ENCODE results near the gene LYZL2. TPM values are rescaled to one million over a fixed set of nuclear protein-coding genes. Genes with fewer than 3 reads are reported as not detected.
"Not testable (repeated sequence)": the region's sequence is repeated elsewhere in the genome, so short reads cannot be mapped to it uniquely, and the experiment has no call there.

LYZL2 gene
- not detected in 2 replicates for total RNA-seq

GRCh38 chr10:30629653-30630052 is at the start of gene LYZL2:
TSS of gene LYZL2 (minus strand) at chr10:30629753. CDS start at chr10:30626915, 2,838 bp downstream.
- DNase-seq (ENCODE audit: low read depth, low spot score): no peak

DNA sequence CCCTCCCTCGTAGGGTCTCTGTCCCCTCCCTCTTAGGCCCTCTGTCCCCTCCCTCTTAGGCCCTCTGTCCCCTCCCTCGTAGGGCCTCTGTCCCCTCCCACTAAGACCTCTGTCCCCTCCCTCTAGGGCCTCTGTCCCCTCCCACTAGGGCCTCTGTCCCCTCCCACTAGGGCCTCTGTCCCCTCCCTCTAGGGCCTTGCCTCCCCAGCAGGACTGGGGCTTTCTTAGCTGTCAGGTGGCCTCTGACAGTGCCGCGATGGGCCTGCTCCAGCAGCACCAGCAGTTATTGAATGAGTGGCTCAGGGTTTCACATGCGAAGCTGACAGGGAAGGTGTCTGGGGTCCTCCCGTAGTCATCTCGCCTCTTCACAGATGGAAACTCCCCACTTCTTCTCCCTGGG is 48.1 kb upstream of the LYZL2 start:
- DNase-seq (ENCODE audit: low read depth, low spot score): not testable (repeated sequence)

DNA sequence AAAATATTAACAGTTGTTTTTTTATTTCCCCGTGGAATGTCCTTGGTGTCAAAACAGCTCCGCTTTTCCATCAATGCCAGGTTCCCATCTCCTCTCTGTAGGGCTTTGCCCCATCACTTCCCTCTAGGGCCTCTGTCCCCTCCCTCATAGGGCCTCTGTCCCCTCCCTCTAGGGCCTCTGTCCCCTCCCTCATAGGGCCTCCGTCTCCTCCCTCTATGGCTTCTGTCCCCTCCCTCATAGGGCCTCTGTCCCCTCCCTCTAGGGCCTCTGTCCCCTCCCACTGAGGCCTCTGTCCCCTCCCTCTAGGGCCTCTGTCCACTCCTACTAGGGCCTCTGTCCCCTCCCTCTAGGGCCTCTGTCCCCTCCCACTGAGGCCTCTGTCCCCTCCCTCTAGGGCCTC is 47.6 kb upstream of the LYZL2 start:
- DNase-seq (ENCODE audit: low read depth, low spot score): not testable (repeated sequence)

- no peak for DNase-seq (ENCODE audit: low read depth, low spot score)
Measured at GRCh38 chr10:30675791-30676718, 46.5 kb upstream of the LYZL2 start.

DNA sequence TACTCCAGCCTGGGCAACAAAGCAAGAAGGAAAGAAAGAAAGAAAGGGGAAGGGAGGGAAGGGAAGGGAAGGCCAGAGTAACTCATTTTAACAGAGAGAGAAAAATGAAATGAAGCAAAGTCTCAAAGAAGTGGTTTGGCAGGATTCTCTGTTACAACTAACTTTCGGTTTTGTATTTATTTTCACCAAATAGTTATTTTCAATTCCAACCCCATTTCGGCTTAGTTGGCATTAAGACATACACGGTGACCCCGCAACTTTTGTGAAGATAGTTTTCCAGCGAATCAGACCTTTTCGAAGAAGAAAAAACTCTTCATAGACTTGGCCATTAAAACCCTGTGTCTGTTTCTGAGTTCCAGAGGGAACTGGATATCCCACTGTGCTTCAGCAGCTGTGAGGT is 45.2 kb upstream of the LYZL2 start:
- no peak for DNase-seq (ENCODE audit: low read depth, low spot score)

GRCh38 chr10:30673262-30673661 is 43.7 kb upstream of the LYZL2 start:
- not testable (repeated sequence) for DNase-seq (ENCODE audit: low read depth, low spot score)

DNA sequence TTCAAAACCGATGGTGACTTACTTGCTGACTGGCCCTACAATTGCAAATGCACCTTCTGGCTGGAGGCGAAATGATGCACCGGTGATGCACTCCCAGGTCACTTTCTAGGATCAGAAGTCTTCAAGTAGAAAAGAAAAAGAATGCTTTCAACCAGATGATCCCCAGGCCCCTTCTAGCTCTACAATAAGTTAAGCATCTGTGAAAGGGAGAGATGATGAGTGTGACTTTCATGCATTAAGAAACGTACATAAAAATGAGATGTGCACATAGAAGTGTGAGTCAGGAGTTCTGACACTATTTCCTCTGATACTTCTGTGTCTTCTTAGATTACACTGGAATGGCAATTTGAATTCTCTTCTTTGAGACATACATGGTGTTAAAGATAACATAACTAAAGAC is 42.8 kb upstream of the LYZL2 start:
- not testable (repeated sequence) for DNase-seq (ENCODE audit: low read depth, low spot score)

DNA sequence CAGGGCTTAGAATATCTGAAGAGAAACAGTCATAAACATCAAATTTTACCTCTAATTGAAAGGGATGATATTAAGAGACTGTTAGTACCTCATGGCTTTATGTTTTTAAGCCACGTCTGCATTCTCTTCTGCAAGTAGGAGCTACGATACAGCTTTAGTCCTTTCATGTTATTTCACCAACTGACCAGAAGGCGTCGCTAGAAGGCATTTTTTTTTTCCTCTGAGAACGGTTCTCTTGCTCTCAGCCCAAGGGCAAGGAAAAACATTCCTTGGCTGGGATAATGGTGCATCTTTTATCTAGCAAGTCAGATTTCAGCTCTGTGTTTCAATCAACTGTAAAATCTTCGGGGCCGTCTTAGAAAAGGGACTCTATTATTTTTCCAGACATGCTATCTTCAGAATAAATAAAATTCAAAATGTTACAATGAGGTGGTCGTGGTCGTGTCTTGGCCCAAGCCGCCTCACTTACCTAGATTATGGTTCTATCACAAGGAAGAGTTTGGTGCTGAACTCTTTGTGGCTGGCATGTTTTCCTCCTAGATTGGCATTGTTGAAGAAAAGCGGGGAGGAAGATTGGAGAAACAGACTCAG is 41.6 kb upstream of the LYZL2 start:
- DNase-seq (ENCODE audit: low read depth, low spot score): peak; percentile 48

- not testable (repeated sequence) for DNase-seq (ENCODE audit: low read depth, low spot score)
Measured at GRCh38 chr10:30667982-30668381, 38.4 kb upstream of the LYZL2 start.

GRCh38 chr10:30663403-30663802 is 33.9 kb upstream of the LYZL2 start:
- DNase-seq (ENCODE audit: low read depth, low spot score): not testable (repeated sequence)

DNA sequence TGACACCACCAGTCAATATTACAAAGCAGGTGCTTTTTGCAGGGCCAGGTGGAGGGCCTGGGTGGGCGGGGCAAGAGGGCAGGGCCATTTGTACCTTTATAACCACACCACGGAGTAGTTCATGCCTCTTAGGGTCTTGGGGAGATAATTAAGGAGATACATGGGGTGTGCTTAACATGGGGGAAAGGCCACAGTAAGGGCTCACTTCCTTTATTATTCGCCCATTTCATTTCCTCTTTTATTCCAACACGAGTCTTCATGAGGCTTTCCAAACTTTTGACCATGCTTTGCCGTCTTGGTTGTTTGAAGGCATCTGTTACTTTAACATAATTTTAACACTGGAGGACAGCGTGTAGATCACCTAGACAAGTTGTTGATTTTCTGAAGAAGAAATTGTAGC is 33.3 kb upstream of the LYZL2 start:
- DNase-seq (ENCODE audit: low read depth, low spot score): no peak

- not testable (repeated sequence) for DNase-seq (ENCODE audit: low read depth, low spot score)
Measured at GRCh38 chr10:30660314-30660713, 30.8 kb upstream of the LYZL2 start.

DNA sequence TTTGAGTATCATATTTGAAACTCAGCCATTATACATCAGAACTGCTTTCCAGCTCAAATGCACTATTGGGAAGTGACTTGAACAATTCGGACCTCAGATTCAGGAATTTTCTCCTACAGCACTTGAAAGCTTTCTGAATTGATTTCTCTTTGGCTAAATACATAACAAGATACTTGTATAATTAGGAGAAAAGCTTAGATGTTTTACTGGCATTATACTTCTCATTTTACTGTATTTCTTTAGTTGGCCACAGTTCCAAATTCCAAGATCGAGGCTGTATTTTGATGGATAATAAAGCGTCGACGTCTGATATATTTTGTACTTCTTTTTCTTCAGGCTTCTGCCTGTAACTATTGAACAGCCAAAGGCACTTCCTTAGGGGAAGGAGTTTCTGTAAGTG is 26.7 kb upstream of the LYZL2 start:
- no peak for DNase-seq (ENCODE audit: low read depth, low spot score)

DNA sequence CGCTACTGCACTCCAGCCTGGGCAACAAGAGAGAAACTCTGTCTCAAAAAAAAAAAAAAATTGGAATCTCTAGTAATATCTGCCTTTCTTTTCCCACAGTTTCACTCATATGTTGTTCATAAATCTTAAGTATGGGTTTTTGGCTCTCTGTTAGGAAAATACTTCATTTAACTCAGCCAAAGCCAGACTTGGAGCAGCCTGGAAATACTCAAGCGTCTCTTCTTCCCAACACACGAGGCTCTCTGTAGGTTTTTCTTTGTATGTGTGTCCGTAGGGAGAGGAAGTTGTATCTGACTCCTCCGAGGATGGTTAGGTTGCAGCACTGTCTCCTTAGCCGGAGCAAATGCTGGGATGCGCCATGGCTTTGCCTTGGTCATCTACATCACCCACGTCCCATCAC is 25.4 kb upstream of the LYZL2 start:
- not testable (repeated sequence) for DNase-seq (ENCODE audit: low read depth, low spot score)

DNA sequence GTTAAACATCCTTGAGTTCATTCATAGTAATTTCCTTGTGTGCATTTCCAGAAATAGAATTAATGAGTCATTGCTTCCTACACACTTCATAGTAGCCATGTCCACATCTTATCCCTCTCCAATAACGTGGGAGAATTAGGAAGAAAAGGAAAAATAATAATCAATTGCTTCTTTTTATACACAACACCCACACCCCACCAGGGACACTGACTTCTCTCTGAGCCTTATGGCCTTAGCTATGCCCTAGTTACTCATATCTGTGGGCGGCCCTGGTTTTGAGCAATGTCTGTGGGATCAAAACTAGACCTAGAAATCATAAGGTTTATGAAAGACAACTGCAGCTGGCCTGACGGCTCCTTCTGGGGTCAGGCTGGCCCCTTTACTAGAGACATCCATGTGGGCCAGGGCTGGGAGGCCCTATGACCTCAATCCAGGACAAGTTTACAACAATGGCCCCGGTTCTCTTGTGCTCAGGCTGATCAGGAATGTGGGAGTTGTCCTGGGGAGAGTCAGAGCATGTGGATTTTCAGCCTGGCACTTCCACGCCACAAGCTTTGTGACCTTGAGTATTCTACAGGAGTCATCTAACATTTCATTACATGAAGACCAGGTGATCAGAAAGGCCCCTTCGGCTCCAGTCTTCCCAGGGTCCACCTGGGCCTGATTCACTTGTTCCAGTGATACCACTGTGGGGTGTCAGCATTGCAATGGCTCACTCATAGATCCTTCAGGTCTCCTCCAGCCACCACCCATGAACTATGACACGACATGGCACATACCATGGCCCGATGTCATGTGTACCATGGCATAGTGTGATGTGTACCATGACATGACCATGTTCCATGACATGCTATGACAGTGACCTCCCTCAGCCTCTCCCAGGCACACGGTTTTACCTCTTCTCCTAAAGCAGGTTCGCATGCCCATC is 22.2 kb upstream of the LYZL2 start:
- DNase-seq (ENCODE audit: low read depth, low spot score): not testable (repeated sequence)

DNA sequence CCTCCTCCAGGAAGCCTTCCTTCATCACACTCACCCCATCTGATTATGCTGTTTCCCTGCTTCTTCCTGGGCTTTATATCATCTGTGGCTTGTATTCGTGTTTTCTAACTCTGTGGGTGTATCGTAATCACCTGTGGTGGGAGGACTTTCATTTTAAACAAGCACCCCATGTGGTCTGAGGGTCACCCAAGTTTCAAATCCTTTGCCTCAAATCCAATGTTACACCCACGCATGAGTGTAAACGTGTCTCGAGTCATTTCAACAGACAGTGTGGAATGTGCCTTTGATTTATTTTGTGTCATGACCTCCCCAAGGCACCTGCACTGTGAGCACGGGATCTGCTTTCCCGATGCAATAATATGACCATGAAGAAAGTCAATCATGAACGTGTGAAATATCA is 17.5 kb upstream of the LYZL2 start:
- DNase-seq (ENCODE audit: low read depth, low spot score): no peak

DNA sequence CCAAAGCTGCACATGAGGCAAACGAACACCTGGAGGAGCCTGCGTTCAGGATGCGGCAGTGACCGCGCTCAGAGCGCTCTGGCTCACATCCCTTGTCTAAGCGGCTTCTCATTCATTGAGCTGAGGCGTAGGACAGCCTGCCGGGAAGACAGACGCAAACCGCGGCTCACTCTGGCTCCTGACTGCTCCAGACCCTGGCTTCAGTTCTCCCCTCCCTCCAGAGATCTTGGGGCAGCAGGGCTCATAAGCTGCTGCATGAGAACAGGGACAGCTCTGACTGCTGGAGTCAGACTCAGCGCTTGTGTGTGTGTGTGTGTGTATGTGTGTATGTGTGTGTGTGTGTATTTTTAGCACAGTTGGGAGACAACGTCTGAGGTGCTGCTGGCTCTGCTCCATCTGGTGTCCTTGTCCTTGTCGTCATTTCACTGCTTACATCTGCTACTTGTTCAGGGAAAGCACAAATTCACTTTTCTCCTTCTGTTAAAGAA is 15.8 kb upstream of the LYZL2 start:
- DNase-seq (ENCODE audit: low read depth, low spot score): peak; percentile 19

DNA sequence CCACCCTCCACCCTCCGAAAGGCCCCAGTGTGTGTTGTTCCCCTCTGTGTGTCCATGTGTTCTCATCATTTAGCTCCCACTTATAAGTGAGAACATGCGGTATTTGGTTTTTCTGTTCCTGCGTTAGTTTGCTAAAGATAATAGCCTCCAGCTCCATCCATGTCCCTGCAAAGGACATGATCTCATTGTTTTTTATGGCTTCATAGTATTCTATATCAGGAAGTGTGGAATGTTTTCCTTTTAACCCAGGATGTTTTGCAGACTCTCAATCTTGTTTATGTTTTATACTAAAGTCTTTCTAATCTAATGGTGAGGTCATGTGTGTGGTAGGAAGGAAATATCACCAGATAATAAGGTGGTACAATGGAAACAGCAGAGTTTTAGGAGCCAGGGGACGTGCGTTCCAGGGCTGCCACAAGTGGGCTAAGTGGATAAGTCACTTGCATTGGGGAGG is 14.9 kb upstream of the LYZL2 start:
- peak; percentile 75 for DNase-seq (ENCODE audit: low read depth, low spot score)

DNA sequence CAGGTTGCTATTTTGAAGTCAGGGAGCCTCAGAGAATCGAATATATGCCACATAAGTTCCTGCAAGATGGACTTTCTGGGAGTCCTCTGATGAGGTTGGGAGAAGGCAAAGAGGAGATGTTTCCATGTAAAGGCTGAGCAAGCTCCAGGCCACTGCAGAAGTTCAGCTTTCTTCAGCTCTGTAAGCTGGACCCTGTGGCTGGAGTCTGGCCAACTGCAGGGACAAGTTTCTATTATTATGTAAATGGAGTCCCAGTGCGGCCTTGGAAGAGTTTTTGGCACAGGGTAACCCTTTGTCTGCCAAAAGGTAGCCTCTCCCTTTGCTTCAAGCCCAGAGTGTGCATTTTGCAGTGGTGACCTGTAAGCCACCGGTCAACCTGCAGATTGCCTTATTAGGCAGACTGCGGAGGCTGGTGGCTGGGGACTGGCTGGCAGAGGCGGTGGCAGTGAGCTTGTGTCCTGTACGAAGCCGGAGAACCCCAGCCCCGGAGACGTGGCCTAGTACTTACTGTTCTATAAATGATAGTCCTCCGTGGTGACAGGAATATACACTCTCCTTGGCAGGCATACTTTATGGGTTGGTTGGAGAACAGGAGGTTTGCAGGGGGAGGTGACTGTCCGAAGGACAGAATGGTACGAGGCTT is 14.1 kb upstream of the LYZL2 start:
- DNase-seq (ENCODE audit: low read depth, low spot score): not testable (repeated sequence)

DNA sequence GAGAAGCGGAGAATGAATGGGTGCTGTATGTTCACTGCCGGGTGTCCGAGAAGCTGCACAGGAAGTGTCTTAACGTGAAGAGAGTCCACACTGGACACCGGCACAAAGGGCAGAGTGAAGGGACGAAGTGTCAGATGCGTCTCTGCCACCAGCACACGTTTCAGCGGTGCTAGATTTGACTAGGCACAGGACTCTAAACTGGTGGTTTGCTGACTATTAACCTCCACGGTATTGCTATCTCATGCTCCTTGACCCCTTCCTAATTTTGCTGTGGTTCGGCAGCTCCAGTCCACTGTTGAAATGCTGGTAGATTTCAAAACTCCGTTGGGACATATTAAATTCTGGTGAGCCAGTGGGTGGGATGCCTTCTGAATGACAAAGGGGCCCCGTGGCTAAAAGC is 13.3 kb upstream of the LYZL2 start:
- DNase-seq (ENCODE audit: low read depth, low spot score): not testable (repeated sequence)
